ENCODE measurements around the gene PRR7. TPM values are rescaled to one million over a fixed set of nuclear protein-coding genes. Genes with fewer than 3 reads are reported as not detected.

The PRR7 gene
- total RNA-seq, 1 donor from 2014 or later = 5.5 TPM

GRCh38 chr5:177478711-177479646, 32.4 kb downstream of the PRR7 start:
- no peaks in the 10 kb centered on the region for H3K9me3 Mint-ChIP-seq (ENCODE audit: low read depth)
- peak overlapping the region; percentile 99 for H3K27ac Mint-ChIP-seq (ENCODE audit: unreplicated experiment)
- no peak for TF ChIP-seq CTCF (IDR thresholded peaks at IDR 0.05)
- H3K36me3 Mint-ChIP-seq (ENCODE audit: low read depth) = peaks cover 14% of the 10 kb centered on the region
- DNase-seq (ENCODE audit: low spot score) = no peak
- peaks cover 81% of the 10 kb centered on the region for H3K4me1 Mint-ChIP-seq (ENCODE audit: low read depth)
- no peak overlapping the region for H3K4me3 Mint-ChIP-seq (ENCODE audit: unreplicated experiment)
- no peaks in the 10 kb centered on the region for H3K27me3 Mint-ChIP-seq (ENCODE audit: low read depth)

GRCh38 chr5:177479774-177480173, 33.2 kb downstream of the PRR7 start:
- no peak for TF ChIP-seq CTCF (IDR thresholded peaks at IDR 0.05)
- no peak for DNase-seq (ENCODE audit: low spot score)
- H3K27me3 Mint-ChIP-seq (ENCODE audit: low read depth) = no peaks in the 10 kb centered on the region
- H3K36me3 Mint-ChIP-seq (ENCODE audit: low read depth) = peaks cover 22% of the 10 kb centered on the region
- H3K4me1 Mint-ChIP-seq (ENCODE audit: low read depth) = peaks cover 81% of the 10 kb centered on the region
- no peak overlapping the region for H3K4me3 Mint-ChIP-seq (ENCODE audit: unreplicated experiment)
- H3K27ac Mint-ChIP-seq (ENCODE audit: unreplicated experiment) = peak overlapping the region; percentile 99
- no peaks in the 10 kb centered on the region for H3K9me3 Mint-ChIP-seq (ENCODE audit: low read depth)

- Mint-ChIP-seq H3K27ac (ENCODE audit: unreplicated experiment) (peak overlapping the region; percentile 76), H3K27me3 (ENCODE audit: low read depth) (no peaks in the 10 kb centered on the region), H3K36me3 (ENCODE audit: low read depth) (peaks cover 40% of the 10 kb centered on the region), H3K4me3 (ENCODE audit: unreplicated experiment) (no peak overlapping the region), H3K9me3 (ENCODE audit: low read depth) (no peaks in the 10 kb centered on the region), H3K4me1 (ENCODE audit: low read depth) (peaks cover 74% of the 10 kb centered on the region)
- no peak for DNase-seq (ENCODE audit: low spot score)
- TF ChIP-seq CTCF (IDR thresholded peaks at IDR 0.05) = no peak
Measured at GRCh38 chr5:177482359-177482795, 35.8 kb downstream of the PRR7 start.

DNA sequence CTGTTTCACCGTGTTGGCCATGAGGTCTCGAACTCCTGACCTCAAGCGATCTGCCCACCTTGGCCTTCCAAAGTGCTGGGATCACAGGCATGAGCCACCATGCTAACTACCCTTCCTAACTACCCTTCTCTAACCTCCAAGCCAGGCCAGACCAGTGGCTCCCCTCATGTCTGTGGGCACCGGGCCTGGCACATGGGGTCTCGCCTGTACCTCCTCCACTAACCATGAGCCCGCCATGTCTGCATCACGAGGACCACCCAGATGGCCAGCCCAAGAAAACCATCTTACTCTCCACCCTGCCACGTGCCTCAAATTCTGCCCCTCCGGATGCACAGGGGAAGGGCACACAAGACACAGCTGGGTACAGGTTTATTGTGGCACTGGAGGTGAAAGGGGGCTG, 36.4 kb downstream of the PRR7 start:
- peak overlapping the region; percentile 87 for H3K27ac Mint-ChIP-seq (ENCODE audit: unreplicated experiment)
- DNase-seq (ENCODE audit: low spot score) = no peak
- peaks cover 45% of the 10 kb centered on the region for H3K36me3 Mint-ChIP-seq (ENCODE audit: low read depth)
- H3K9me3 Mint-ChIP-seq (ENCODE audit: low read depth) = no peaks in the 10 kb centered on the region
- TF ChIP-seq CTCF (IDR thresholded peaks at IDR 0.05) = no peak
- H3K27me3 Mint-ChIP-seq (ENCODE audit: low read depth) = no peaks in the 10 kb centered on the region
- peaks cover 74% of the 10 kb centered on the region for H3K4me1 Mint-ChIP-seq (ENCODE audit: low read depth)
- H3K4me3 Mint-ChIP-seq (ENCODE audit: unreplicated experiment) = no peak overlapping the region

GRCh38 chr5:177483994-177484901, 37.6 kb downstream of the PRR7 start:
- no peak for TF ChIP-seq CTCF (IDR thresholded peaks at IDR 0.05)
- H3K27ac Mint-ChIP-seq (ENCODE audit: unreplicated experiment) = peak overlapping the region; percentile 90
- no peak overlapping the region for H3K4me3 Mint-ChIP-seq (ENCODE audit: unreplicated experiment)

More at GRCh38 chr5:177483994-177484901, 37.6 kb downstream of the PRR7 start:
- Mint-ChIP-seq H3K4me1 (ENCODE audit: low read depth) (peaks cover 71% of the 10 kb centered on the region), H3K36me3 (ENCODE audit: low read depth) (peaks cover 52% of the 10 kb centered on the region), H3K27me3 (ENCODE audit: low read depth) (no peaks in the 10 kb centered on the region), H3K9me3 (ENCODE audit: low read depth) (no peaks in the 10 kb centered on the region)
- DNase-seq (ENCODE audit: low spot score) = no peak

Measured in chondrocyte (in vitro differentiated cells).